NCI-H2196 treated with DMSO at 0.1 percent for 48 hours (cell line): ENCODE measurements around the gene BTLA.
A peak's percentile ranks its signal among the peaks of the same experiment; 100 is the strongest.
"Not testable (repeated sequence)": the region's sequence is repeated elsewhere in the genome, so short reads cannot be mapped to it uniquely, and the experiment has no call there.

Experiments used
- DNase-seq: peaks from one replicate; lab custom pipeline; 2025; ENCODE audit not compliant: unreplicated experiment; lab: John Stamatoyannopoulos, UW

BTLA gene, protein sequence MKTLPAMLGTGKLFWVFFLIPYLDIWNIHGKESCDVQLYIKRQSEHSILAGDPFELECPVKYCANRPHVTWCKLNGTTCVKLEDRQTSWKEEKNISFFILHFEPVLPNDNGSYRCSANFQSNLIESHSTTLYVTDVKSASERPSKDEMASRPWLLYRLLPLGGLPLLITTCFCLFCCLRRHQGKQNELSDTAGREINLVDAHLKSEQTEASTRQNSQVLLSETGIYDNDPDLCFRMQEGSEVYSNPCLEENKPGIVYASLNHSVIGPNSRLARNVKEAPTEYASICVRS

GRCh38 chr3:112498914-112499711 lies at the start of gene BTLA:
BTLA (minus strand) TSS chr3:112499472; CDS start chr3:112499358, 114 bp downstream.
- no peak for DNase-seq

- no peak for DNase-seq
Observed at GRCh38 chr3:112546216-112546759, 47.0 kb upstream of the BTLA start.

- no peak for DNase-seq
Observed at GRCh38 chr3:112539825-112540650, 40.8 kb upstream of the BTLA start.

DNA sequence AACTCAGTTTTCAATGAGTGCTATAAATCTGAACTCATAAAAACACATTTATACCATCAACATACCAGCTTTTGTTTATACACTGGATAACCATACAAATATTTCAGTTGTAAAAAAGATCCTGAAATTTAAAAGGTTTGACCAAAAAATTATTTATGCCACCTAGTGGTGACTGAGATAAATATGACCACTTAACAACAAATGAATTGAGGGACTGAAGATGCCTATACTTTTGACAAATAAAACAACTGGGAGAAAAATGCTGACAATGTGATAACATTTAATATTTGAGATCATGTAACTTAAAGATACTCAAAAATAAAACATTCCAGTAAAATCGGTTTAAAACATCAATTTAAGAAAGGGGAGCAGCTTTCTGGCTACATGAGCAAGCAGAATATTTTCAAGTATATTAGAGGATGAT lies 32.1 kb upstream of the BTLA start:
- DNase-seq = no peak

GRCh38 chr3:112530573-112530972 lies 31.3 kb upstream of the BTLA start:
- DNase-seq = no peak

- DNase-seq = not testable (repeated sequence)
Observed at GRCh38 chr3:112524127-112524526, 24.9 kb upstream of the BTLA start.

- DNase-seq = peak; percentile 61
Observed at GRCh38 chr3:112519424-112520001, 20.2 kb upstream of the BTLA start.

- DNase-seq = not testable (repeated sequence)
Observed at GRCh38 chr3:112518970-112519369, 19.7 kb upstream of the BTLA start.

DNA sequence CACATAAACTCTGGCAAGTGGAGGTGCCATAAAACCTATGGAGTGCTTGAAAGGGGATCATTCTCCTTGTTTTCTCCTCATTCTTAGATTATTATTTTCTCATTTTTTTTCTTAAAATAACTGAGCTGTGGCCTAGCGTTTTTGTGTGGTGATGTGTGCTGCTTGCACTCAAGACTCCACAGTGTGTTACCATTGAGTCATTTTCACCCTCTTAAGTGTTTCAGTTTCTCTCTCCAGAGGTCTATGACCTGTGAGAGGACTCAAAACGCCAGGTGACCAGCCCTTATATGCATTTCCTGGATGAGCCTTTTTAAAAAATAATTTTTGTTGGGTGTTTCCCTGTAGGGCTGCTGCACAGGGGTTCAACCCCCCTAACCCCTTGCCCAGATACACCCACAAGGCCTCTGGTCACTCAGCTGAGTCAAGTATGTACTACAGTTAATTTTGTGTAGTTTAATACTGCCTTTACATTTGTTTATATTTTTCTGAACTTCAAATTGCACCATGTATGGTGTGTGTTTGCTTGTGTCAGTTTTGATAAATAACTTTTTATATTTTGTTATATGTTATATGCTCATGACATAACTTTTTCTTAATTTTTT lies 15.4 kb upstream of the BTLA start:
- DNase-seq = no peak

- DNase-seq = no peak
Observed at GRCh38 chr3:112512320-112512719, 13.0 kb upstream of the BTLA start.

DNA sequence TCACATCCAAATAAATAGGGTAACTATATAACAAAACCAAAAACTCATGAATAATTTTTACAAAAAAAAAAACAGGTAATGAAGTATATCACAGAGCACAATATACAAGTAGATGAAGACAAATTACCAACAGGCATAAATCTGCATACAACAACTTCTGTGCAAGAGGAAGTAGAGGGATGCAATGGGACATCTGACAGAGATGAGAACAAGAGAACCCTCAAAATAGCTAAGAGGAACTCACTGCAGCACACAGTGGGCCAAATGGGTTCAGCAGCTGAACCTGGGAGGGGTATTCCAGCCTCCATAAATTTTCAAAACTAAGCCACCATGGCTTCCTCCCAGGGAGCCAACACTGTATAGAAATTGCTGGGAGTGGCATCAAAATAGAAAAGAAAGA lies 9.6 kb upstream of the BTLA start:
- DNase-seq = no peak

GRCh38 chr3:112508261-112508660 lies 9.0 kb upstream of the BTLA start:
- no peak for DNase-seq

DNA sequence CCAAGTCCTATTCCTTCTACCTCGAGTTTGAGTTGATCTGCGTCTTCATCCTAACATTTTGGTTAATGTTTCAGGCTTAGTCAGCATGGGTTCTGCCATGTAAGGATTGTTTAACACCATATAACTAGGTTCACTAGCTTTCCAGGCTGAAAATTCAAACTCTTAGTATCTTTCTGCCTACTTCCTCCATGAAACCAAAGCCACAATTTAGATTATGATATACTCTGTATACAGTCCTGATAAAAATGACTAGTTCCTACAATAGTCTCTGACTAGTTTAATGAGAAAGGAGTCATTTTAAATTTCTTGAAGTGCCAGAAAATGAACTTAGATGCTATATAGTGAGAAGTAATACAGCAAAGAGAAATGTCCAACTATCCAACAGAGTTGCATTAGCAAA lies 6.6 kb upstream of the BTLA start:
- DNase-seq = no peak

DNA sequence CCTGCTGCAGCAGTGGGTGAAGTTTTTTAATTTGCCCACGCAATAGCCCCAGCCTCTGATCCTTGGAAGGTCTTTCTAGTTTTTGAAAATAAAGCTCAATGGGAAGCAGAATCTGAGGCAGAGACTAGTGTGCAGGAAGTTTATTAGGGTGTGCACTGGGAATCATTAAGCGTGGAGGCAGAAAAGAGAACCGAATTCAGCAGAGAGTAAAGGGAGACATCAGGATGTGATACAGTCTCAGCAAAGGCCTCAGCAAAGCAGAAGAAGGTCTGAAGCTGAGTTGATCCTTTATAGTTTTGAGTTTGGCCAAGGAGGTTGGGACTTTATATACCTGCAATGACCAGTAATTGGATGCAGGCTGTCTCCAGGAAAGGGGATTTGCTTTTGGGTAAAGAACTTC lies 4.9 kb upstream of the BTLA start:
- DNase-seq = no peak

DNA sequence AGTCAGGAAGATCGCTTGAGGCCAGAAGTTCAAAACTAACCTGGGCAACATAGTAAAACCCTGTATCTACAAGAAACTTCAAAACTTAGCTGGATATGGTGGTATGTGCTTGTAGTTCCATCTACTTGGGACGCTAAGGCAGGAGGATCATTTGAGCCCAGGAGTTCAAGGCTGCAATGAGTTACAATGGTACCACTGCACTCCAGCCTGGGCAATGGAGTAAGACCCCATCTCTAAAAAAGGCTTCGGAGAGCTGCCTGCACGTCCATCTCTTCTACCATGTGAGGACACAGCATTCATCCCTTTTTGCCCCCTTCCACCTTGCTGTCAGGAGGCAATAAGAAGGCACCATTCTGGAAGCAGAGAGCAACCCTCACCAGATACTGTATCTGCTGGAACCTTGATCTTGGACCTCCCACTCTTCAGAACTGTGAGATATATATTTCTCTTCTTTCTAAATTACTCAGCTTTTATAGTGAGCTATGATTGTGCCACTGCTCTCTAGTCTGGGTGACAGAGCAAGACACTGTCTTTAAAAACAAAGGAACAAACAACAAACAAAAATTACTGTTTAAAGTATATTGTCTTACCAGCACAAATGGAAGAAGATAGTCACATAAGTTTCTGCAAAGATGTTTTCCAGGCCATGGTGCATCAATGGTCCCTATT lies 4.2 kb upstream of the BTLA start:
- DNase-seq = no peak

DNA sequence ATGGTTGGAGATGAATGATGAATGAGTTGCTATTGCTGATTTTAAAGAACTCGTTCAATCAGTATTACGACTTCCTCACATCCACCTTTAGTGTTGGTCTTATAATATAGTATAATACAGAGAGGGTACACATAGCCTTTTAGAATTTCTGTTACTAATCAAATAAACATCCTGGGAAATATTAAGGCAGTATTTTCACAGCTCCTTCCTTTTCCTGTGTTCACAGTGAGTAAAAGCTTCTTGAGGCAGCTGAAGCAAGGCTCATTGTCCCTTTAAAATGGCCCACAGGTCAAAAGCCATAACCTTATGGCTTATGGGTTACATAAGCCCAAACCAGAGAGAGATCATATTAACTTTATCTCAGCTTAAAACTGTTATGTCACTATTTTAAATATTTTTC lies 1.3 kb upstream of the BTLA start:
- no peak for DNase-seq

- DNase-seq = no peak
Observed at GRCh38 chr3:112497897-112498548, 1.2 kb downstream of the BTLA start.

GRCh38 chr3:112496366-112497067 lies 2.8 kb downstream of the BTLA start:
- DNase-seq = no peak

DNA sequence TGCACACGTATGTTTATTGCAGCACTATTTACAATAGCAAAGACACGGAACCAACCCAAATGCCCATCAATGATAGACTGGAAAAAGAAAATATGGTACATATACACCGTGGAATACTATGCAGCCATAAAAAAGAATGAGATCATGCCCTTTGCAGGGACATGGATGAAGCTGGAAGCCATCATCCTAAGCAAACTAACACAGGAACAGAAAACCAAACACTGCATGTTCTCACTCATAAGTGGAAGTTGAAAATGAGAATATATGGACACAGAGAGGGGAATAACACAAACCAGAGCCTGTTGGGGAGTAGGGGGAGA lies 4.9 kb downstream of the BTLA start:
- not testable (repeated sequence) for DNase-seq
